Amygdala (tissue), 56 donors: Measurements from ENCODE around the gene SEPTIN1.

Experiments used
- DNase-seq, 56 donors: peaks; one replicate each; lab custom pipeline; 2025; lab: John Stamatoyannopoulos, UW

The SEPTIN1 gene

DNA sequence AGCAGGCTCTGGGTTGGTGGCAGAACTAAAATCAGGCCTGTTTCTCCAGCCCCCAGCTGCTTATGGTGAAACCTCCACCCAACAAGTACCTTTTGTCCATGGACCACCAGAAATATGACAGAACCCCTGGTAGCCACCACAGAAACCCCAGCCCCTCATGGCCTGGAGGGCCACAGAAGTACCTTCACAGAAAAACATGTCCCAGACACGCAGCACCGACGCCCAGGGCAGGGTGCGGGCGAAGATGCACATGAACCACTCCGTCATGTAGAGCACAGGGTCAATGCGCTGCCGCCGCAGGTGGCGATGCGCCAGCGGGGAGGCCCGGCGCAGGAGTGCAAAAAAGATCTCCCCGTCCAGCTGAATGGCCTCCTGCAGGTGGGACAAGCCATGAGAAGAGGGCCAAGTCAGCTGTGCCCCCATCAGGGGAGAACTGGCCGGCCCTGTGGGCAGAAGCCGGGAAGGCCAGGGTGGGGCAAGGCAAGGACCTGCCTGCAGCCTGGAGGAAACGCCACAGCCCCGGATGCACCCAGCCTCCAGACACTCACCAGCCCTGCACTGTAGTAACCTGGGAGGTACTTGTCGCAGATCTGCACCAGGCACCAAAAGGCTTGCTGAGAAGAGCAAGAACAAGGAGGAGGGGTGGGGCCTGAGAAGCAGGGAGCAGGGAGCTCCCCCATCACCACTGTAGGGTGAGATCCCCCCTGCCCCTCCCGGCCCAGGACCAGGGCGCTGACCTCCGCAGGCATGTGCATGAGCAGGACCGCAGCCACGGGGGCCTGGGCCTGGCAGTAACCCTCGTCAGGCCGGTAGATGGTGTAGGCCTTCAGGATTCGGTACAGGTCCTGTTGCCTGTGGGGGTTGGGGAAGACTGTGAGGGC is 23.1 kb downstream of the SEPTIN1 start:
- DNase-seq: no peak

DNA sequence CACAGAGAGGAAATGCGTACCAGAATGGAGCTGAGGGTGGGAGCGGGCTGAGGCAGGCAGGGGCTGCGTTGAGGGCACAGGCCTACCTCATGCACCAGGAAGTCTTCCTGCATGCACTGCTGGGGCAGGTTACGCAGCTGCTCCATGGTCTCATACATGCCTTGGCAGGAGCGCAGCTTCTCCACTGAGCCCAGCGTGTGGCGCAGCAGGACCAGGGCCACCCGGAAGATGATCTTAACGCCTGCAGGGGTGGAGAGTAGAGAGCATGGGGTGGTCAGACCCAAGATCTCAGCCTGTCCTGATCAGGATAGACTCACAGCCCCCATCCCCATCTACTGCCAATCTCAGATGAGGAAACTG is 23.8 kb downstream of the SEPTIN1 start:
- DNase-seq: no peak

GRCh38 chr16:30357715-30358576 is 24.4 kb downstream of the SEPTIN1 start:
- no peak for DNase-seq

GRCh38 chr16:30357085-30357714 is 25.2 kb downstream of the SEPTIN1 start:
- DNase-seq: no peak

DNA sequence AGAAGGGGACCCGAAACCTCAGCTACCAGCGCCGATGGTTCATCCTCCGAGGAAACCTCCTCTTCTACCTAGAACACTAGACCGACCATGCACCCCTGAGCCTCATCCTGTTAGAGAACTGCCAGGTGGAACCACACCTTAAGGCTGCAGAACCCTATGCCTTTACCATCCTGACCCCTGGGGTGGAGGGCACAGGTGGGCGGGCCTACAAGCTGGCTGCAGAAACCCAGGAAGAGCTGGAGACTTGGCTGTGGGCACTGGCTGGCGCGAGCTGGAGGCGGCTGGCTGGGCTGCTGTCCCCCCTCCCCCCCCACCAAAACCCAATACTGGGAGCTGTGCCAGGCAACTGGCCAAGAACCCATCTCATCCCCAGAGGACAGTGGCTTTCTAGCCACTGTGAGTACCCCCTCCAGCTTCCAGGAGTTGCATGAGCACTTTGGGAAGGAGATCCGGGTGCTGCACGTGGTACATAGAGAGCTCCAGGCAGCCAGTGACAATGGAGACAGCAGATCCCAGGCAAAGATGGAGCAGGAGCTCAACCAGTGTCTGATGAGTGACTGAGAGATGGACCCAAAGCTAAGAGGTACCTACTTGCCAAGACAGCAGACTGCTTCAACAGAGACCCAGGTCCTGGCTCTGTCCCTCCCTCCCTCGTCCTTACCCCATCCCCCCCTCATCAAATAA is 25.8 kb downstream of the SEPTIN1 start:
- peak in 24 of 56 donors; percentile 13 to 67 (median 34) for DNase-seq

- DNase-seq: no peak
Measured at GRCh38 chr16:30355954-30356308, 26.4 kb downstream of the SEPTIN1 start.

GRCh38 chr16:30355144-30355953 is 27.0 kb downstream of the SEPTIN1 start, which contains the start of gene CD2BP2:
TSS of gene CD2BP2 (minus strand) at chr16:30355308. CDS start at chr16:30354681, 627 bp downstream.
- DNase-seq: peak; percentile 41 to 99 (median 93)

DNA sequence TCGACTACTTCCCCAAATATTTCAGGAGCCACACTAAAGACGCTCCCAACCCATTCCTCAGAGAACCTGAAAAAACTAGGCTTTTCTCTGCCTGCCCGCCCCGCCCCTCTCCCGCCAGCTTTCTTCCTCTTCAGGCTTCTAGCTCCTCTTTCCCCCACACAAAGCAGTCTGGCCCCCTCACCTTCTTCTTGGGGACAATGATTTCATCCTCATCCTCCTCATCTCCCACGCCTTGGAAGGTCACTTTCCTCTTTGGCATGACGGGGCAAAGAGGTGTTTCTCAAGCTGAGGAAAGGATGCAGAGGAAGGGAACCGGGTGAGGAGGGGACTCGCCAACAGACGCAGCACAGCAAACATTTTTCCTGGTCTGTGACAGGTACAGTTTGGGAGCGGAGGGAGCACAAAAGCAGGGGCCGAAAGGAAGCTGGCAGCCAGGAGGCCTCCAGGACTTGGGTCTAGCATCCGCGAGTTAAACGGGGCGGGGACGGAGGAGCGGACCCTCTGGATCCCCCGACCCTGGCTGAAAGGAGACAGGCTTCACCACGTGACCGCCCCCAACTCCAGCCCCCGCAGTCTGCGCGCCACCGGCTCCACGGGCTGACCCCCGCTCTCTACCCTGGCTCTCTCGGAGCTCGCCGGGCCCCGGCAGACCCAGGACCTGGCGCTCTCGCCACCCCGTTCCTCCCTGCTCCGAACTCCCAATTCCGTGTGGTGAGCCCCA is 27.8 kb downstream of the SEPTIN1 start:
- DNase-seq: peak in 1 of 56 donors; percentile 58

GRCh38 chr16:30353438-30354129 is 28.8 kb downstream of the SEPTIN1 start:
- DNase-seq: no peak

DNA sequence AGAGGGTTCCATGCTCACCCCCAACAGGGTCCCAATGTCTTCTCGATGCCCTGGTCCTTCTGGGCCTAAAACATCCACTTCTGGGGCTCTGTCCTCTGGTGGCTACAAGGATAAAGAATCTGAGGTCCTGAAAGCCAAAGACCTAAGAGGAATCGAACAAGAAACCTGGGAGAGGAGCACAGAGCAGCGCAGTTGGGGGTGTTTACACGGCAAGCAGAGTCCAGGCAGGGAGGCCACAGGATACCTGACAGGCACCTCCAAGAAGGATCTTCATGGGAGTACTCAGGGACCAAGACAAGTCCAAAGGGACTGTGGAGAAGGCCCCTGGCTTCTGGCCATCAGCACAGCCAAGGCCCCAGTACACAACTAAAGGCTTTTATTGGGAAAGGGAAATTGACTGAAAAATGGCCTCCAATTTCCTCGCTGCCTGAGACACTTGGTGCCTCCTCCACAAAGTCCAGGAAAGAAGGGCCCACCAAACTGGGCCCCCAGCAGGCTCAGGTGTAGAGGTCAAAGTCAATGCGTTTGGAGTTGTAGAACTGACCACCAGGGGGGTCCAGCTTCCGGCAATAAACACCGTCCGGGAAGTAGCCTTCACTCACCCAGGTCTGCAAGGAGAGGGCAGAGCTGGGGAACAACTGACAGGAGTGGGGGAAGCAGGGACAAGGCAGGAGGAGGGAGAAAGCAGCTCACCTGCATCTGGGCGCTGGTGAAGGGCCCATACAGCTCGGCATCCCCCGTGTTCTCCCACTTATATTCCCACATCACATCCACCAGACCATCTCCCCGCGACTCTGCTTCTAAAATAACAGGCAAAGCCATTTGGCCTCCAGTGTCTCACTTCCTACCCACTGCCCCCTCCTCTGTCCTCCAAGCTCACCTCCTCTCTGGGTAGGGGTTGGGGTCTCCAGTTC is 29.6 kb downstream of the SEPTIN1 start:
- DNase-seq: no peak

GRCh38 chr16:30351586-30352419 is 30.6 kb downstream of the SEPTIN1 start:
- peak in 53 of 56 donors; percentile 21 to 89 (median 73) for DNase-seq

GRCh38 chr16:30351001-30351441 is 31.3 kb downstream of the SEPTIN1 start:
- no peak for DNase-seq

GRCh38 chr16:30350134-30350871 is 32.1 kb downstream of the SEPTIN1 start:
- no peak for DNase-seq

DNA sequence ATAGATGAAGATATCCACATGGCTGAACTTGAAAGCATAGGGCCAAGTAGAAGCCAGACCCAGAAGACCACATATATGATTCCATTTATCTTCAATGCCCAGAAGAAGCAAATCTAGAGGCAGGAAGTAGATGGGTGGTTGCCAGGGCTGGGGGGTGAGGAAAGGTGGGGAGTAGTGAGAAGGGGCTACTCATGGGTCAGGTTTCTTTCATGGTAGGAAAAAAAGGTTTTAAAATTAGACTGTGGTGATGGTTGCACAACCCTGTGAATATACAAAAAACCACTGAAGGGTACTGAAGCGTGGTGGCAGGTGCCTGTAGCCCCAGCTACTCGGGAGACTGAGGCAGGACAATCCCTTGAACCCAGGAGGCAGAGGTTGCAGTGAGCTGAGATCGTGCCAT is 32.7 kb downstream of the SEPTIN1 start:
- DNase-seq: no peak

DNA sequence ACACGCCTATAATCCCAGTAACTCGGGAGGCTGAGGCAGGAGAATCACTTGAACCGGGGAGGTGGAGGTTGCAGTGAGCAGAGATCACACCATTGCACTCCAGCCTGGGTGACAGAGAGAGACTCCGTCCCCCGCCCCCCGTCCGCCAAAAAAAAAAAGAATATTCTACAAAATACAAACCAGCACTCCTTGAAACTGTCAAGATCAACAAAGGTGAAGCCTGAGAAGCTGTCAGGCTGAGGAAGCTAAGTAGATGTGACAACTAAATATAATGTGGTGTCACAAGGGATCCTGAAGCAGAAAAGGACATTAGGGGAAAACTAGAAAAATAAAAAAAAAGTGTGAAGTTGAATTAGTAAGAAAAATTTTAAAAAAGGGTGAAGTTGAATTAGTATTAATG is 33.4 kb downstream of the SEPTIN1 start:
- DNase-seq: no peak
